Ishikawa (cell line): Measurements from ENCODE around the gene TIPRL.

ENCODE experiments used
- CREB1 ChIP-seq: IDR thresholded peaks from 2 replicates; pipeline ENCODE4 v1.6.1; 2012; ENCODE audit warnings: low read depth
- EP300 ChIP-seq: IDR thresholded peaks from 2 replicates; pipeline ENCODE4 v1.6.1; 2012; ENCODE audit warnings: borderline replicate concordance

DNA sequence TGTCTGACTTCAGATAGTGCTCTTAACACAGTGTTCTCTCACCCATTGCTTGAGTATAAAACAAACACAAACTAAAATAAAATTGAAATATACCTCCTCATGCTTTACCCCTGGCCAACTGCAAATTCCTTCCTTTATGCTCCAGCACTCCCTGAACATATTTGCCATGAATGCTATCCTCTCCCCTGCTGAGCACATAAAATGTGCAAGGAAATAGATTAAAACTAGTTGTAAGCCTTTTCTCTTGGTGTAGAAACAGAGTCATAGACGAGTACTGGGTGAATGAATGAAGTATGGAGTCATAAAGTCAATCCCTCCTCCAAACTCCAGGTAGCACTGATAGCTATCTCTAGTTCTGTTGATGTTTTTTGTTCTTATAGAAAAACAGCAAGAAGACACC is 44.6 kb upstream of the TIPRL start:
- TF ChIP-seq EP300 (no peak), CREB1 (no peak)
